ENCODE results near the gene PHOSPHO2. TPM values are rescaled to one million over a fixed set of nuclear protein-coding genes. Genes with fewer than 3 reads are reported as not detected.

The PHOSPHO2 gene
- total and polyA plus RNA-seq, 9 of the 15 experiments (the other 6 are each of a cell fraction or from before 2014, with no cell fraction given) = 7.8 to 19.1 (median 11.7) TPM

DNA sequence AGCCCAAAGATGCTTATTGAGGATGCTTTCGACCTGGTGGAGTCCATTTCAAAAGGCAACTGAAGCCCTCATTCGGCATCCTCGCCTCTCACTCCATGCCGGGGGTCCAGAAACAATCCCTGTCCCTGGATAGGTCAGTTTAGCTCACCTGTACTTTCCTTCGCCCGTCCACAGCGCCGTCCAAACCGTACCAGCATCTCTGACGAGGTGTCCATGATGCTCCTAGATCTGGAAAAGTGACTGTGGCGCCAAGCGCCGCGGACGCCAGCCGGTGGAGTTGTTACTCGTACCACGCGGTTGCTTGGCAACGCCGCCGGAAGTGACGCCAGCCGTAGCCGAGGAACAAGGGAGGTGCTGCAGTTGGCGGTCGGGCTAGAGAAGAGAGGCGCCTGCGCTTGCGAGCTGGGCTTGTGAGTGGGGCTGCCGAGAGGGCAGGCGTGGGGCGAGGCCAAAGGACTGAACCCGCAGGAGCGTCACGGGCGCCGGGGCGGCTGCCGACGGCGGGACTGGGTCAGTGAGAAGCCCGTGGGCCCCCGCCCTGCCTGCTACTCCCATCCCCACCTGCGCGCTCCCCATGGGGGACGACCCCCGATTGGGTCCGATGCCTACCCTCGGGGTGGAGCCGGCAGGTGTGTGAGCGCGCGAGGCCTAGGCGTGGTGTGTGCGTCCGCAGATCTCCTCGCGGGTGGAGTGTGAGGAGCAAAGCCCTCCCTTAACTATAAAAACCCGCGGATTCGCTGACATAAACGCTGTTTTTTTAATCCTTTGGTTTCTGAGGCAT is at the start of gene PHOSPHO2, which contains the start of gene CFAP210 (continued):
- TF ChIP-seq GTF2E2 (tag; IDR thresholded peaks at IDR 0.05) (peak; percentile 74; the same call in 1 of the 2 replicates), GTF2F1 (IDR thresholded peaks at IDR 0.05; ENCODE audit: low read depth, low read length) (0 out of 2 replicates have a peak, but pooled peaks have one; percentile 47), NR2F6 (CRISPR knock-in tag; IDR thresholded peaks at IDR 0.05) (peak; percentile 17; the same call in 1 of the 2 replicates), ZBTB17 (CRISPR knock-in tag; IDR thresholded peaks at IDR 0.05) (0 out of 2 replicates have a peak, but pooled peaks have one; percentile 7), PHB2 (IDR thresholded peaks at IDR 0.05; ENCODE audit: low read depth) (no peak), ZNF23 (CRISPR knock-in tag; IDR thresholded peaks at IDR 0.05) (no peak), KHSRP (IDR thresholded peaks at IDR 0.05) (no peak), SP1 (CRISPR knock-in tag; IDR thresholded peaks at IDR 0.05) (peak; percentile 53; the same call in 1 of the 2 replicates), MAZ (CRISPR knock-in tag; conservative IDR thresholded peaks at IDR 0.05 in 1 of 2, IDR thresholded peaks at IDR 0.05 in 1 of 2) (peak; percentile 74 to 91), E2F3 (CRISPR knock-in tag; IDR thresholded peaks at IDR 0.05) (peak; percentile 57; the same call in 1 of the 2 replicates), ZNF445 (CRISPR knock-in tag; IDR thresholded peaks at IDR 0.05; ENCODE audit: low read depth) (no peak), MTA1 (IDR thresholded peaks at IDR 0.05; ENCODE audit: borderline replicate concordance) (peak; percentile 70), RCOR1 (IDR thresholded peaks at IDR 0.05; ENCODE audit: borderline replicate concordance in 1 of 2, low read depth in 2 of 2, low read length in 2 of 2) (peak in 1 of 2 experiments; percentile 61; a peak in 3 of 4 replicates), POLR2AphosphoS5 (IDR thresholded peaks at IDR 0.05; ENCODE audit: control insufficient read depth, insufficient read depth, low read depth, low read length) (peak; percentile 75), STAT5A (IDR thresholded peaks at IDR 0.05; ENCODE audit: borderline replicate concordance, low read length) (no peak), TARDBP (IDR thresholded peaks at IDR 0.05) (peak; percentile 80), FOXK1 (CRISPR knock-in tag; IDR thresholded peaks at IDR 0.05; ENCODE audit: borderline replicate concordance) (no peak), TAF1 (IDR thresholded peaks at IDR 0.05; ENCODE audit: control insufficient read depth, extremely low read depth, insufficient read depth, low read length, severe bottlenecking) (peak; percentile 72), ZSCAN29 (IDR thresholded peaks at IDR 0.05) (peak; percentile 80), FUS (optimal IDR thresholded peaks at IDR 0.05; ENCODE audit: low read depth, low read length) (peak; percentile 77), XRCC4 (IDR thresholded peaks at IDR 0.05; ENCODE audit: extremely low read depth, insufficient read depth, insufficient read length) (no peak), ASH1L (IDR thresholded peaks at IDR 0.05; ENCODE audit: borderline replicate concordance, low read depth, partially characterized antibody) (no peak), ETV5 (CRISPR knock-in tag; IDR thresholded peaks at IDR 0.05; ENCODE audit: low read depth) (peak; percentile 35; the same call in 1 of the 2 replicates)
- TF ChIP-seq, protein P1, sequence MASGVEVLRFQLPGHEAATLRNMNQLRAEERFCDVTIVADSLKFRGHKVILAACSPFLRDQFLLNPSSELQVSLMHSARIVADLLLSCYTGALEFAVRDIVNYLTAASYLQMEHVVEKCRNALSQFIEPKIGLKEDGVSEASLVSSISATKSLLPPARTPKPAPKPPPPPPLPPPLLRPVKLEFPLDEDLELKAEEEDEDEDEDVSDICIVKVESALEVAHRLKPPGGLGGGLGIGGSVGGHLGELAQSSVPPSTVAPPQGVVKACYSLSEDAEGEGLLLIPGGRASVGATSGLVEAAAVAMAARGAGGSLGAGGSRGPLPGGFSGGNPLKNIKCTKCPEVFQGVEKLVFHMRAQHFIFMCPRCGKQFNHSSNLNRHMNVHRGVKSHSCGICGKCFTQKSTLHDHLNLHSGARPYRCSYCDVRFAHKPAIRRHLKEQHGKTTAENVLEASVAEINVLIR (CRISPR knock-in tag; IDR thresholded peaks at IDR 0.05) = peak; percentile 84
- TF ChIP-seq, protein P2, sequence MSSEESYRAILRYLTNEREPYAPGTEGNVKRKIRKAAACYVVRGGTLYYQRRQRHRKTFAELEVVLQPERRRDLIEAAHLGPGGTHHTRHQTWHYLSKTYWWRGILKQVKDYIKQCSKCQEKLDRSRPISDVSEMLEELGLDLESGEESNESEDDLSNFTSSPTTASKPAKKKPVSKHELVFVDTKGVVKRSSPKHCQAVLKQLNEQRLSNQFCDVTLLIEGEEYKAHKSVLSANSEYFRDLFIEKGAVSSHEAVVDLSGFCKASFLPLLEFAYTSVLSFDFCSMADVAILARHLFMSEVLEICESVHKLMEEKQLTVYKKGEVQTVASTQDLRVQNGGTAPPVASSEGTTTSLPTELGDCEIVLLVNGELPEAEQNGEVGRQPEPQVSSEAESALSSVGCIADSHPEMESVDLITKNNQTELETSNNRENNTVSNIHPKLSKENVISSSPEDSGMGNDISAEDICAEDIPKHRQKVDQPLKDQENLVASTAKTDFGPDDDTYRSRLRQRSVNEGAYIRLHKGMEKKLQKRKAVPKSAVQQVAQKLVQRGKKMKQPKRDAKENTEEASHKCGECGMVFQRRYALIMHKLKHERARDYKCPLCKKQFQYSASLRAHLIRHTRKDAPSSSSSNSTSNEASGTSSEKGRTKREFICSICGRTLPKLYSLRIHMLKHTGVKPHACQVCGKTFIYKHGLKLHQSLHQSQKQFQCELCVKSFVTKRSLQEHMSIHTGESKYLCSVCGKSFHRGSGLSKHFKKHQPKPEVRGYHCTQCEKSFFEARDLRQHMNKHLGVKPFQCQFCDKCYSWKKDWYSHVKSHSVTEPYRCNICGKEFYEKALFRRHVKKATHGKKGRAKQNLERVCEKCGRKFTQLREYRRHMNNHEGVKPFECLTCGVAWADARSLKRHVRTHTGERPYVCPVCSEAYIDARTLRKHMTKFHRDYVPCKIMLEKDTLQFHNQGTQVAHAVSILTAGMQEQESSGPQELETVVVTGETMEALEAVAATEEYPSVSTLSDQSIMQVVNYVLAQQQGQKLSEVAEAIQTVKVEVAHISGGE (CRISPR knock-in tag; IDR thresholded peaks at IDR 0.05) = peak in 1 of 3 experiments; percentile 86; a peak in 2 of 6 replicates
